DOHH2 (cell line): ENCODE measurements around the gene DENND1B.

Experiments
- H3F3A ChIP-seq: fragments of 200-600 bp; sonication (generic), shearing (Covaris generic); 2 replicates; pipeline ENCODE4 v1.6.0; 2016; ENCODE audit warnings: antibody characterized with exemption, mild to moderate bottlenecking; ENCODE audit not compliant: control insufficient read depth, insufficient read depth
- H3K27ac ChIP-seq: fragments of 200-600 bp; sonication (generic); 2 replicates; pipeline ENCODE4 v1.5.1; 2014; ENCODE audit warnings: low read depth, mild to moderate bottlenecking, low read length, moderate library complexity
- H3K27me3 ChIP-seq: fragments of 200-600 bp; sonication (generic); 2 replicates; pipeline ENCODE4 v1.6.1; 2014; ENCODE audit warnings: mild to moderate bottlenecking, low read length, mixed read lengths; ENCODE audit not compliant: control insufficient read depth
- H3K36me3 ChIP-seq: fragments of 200-600 bp; sonication (generic); 2 replicates; pipeline ENCODE4 v1.6.1; 2014; ENCODE audit warnings: mild to moderate bottlenecking, low read length, moderate library complexity, mixed read lengths; ENCODE audit not compliant: control insufficient read depth
- H3K4me1 ChIP-seq: fragments of 200-600 bp; sonication (generic); 2 replicates; pipeline ENCODE4 v1.6.1; 2014; ENCODE audit warnings: mild to moderate bottlenecking, low read length, mixed read lengths; ENCODE audit not compliant: control insufficient read depth
- H3K4me2 ChIP-seq: fragments of 200-600 bp; sonication (generic); 2 replicates; pipeline ENCODE4 v1.6.0; 2014; ENCODE audit warnings: mild to moderate bottlenecking, low read length, moderate library complexity
- H3K4me3 ChIP-seq: fragments of 200-600 bp; sonication (generic); 2 replicates; pipeline ENCODE4 v1.5.1; 2014; ENCODE audit warnings: mild to moderate bottlenecking, low read length, mixed read lengths
- H3K79me2 ChIP-seq: fragments of 200-600 bp; sonication (generic); 2 replicates; pipeline ENCODE4 v1.6.1; 2014; ENCODE audit warnings: mild to moderate bottlenecking, low read length, mixed read lengths; ENCODE audit not compliant: control insufficient read depth
- H3K9me2 ChIP-seq: fragments of 200-600 bp; sonication (generic); replicated peaks from 2 replicates; pipeline ENCODE4 v1.6.1; 2014; ENCODE audit warnings: mild to moderate bottlenecking, low read length, mixed read lengths; ENCODE audit not compliant: control insufficient read depth
- H3K9me3 ChIP-seq: fragments of 200-600 bp; sonication (generic); 2 replicates; pipeline ENCODE4 v1.6.1; 2014; ENCODE audit warnings: antibody characterized with exemption, low read length, mixed read lengths; ENCODE audit not compliant: control insufficient read depth, insufficient read depth
- H4K20me1 ChIP-seq: fragments of 200-600 bp; sonication (generic); 2 replicates; pipeline ENCODE4 v1.6.0; 2014; ENCODE audit warnings: low read depth, mild to moderate bottlenecking, antibody characterized with exemption, low read length, moderate library complexity; ENCODE audit not compliant: control insufficient read depth, insufficient read depth
- EZH2phosphoT487 ChIP-seq: fragments of 200-600 bp; sonication (generic); IDR thresholded peaks from 2 replicates; pipeline ENCODE4 v1.6.1; 2017; ENCODE audit warnings: borderline replicate concordance, mild to moderate bottlenecking, antibody characterized with exemption, low read length, moderate library complexity, mixed read lengths
- TF ChIP-seq, protein P1 (sequence below): fragments of 200-600 bp; sonication (generic); IDR thresholded peaks from one replicate; pipeline ENCODE4 v1.5.1; 2014; ENCODE audit warnings: antibody characterized with exemption, mild to moderate bottlenecking, low read depth, low read length; ENCODE audit not compliant: poor library complexity, severe bottlenecking

The DENND1B gene, protein sequence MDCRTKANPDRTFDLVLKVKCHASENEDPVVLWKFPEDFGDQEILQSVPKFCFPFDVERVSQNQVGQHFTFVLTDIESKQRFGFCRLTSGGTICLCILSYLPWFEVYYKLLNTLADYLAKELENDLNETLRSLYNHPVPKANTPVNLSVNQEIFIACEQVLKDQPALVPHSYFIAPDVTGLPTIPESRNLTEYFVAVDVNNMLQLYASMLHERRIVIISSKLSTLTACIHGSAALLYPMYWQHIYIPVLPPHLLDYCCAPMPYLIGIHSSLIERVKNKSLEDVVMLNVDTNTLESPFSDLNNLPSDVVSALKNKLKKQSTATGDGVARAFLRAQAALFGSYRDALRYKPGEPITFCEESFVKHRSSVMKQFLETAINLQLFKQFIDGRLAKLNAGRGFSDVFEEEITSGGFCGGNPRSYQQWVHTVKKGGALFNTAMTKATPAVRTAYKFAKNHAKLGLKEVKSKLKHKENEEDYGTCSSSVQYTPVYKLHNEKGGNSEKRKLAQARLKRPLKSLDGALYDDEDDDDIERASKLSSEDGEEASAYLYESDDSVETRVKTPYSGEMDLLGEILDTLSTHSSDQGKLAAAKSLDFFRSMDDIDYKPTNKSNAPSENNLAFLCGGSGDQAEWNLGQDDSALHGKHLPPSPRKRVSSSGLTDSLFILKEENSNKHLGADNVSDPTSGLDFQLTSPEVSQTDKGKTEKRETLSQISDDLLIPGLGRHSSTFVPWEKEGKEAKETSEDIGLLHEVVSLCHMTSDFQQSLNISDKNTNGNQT

DNA sequence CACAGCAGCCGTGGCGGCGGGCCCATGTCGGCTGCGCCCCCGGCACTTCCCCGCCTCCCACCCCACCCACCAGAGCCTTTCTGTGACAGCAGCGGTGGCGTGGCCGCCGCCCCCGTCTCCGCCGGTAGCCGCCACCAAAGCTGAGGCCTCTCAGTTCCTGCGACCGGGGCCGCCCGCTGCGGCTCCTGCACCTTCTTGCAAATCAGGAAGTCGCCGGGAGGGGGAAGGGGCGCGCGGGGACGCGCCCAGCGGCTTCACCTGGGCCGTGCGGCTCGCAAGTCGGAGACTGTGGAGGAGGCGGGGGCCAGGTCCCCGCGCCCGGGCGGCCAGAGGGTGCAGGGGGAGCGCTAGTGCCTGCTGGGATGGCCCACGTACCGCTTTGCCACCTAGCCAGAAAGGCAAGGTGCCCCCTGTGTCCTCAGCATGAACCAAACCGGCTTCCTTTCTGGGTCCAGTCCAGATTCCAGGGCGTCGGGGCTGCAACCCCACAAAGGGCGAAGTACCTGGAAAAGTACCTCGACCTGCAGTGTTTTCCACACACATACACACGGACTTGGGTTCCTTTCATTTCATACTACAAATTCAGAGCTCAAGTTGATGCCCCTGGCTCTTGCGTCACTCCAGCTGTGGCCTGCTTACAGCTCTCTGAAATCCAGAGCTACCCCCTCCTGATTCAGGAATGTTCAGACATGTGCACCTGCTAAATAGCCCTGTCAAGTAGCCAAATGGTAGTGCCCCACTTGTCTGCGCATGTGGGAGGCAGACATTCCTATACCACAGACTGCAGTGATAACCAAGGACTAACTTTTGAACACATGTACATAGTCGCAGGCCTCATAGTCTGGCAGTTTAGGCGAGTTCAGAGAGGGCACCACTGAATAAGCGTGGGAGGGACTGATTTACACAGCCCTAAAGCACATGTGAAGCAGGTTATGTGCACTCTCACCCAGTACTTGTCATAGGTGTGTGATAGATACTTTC lies at the start of gene DENND1B:
Gene DENND1B, minus strand, starts transcription at position 199 of the 981 bp plus-strand sequence. CDS start 325 bp downstream, outside the sequence.
- Histone ChIP-seq H3F3A (peaks cover 16% of the 10 kb centered on the region), H3K79me2 (peaks cover 40% of the 10 kb centered on the region), H3K4me1 (peaks cover 57% of the 10 kb centered on the region), H3K27me3 (no peaks in the 10 kb centered on the region), H3K9me2 (no peaks in the 10 kb centered on the region), H3K27ac (peak within 1 kb of the TSS; percentile 68), H3K4me3 (peak within 1 kb of the TSS; percentile 86), H3K9me3 (no peaks in the 10 kb centered on the region), H3K4me2 (peak within 1 kb of the TSS; percentile 79), H4K20me1 (no peaks in the 10 kb centered on the region), H3K36me3 (peaks cover 11% of the 10 kb centered on the region)
- TF ChIP-seq, protein P1, sequence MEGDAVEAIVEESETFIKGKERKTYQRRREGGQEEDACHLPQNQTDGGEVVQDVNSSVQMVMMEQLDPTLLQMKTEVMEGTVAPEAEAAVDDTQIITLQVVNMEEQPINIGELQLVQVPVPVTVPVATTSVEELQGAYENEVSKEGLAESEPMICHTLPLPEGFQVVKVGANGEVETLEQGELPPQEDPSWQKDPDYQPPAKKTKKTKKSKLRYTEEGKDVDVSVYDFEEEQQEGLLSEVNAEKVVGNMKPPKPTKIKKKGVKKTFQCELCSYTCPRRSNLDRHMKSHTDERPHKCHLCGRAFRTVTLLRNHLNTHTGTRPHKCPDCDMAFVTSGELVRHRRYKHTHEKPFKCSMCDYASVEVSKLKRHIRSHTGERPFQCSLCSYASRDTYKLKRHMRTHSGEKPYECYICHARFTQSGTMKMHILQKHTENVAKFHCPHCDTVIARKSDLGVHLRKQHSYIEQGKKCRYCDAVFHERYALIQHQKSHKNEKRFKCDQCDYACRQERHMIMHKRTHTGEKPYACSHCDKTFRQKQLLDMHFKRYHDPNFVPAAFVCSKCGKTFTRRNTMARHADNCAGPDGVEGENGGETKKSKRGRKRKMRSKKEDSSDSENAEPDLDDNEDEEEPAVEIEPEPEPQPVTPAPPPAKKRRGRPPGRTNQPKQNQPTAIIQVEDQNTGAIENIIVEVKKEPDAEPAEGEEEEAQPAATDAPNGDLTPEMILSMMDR = no peak
- TF ChIP-seq EZH2phosphoT487 = no peak

DNA sequence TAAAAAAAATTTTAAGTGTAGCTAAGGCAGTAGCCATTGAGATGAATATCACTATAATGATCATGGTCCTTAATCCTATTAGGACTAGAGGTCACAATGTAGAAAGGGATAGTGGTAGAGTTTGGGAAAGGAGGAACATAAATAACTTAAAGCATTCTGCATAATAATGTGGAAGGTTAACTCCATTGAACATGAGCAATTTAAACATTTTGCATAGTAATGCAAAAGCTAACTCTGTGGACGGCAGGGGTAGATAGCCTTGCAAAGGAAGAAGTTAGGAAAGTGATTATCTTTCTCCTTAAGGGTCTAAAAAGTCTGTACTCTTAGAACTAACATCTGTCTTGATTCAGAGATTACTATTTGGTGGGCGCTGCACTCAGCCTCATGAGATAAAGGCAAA lies 39.0 kb upstream of the DENND1B start:
- no peaks in the 10 kb centered on the region for H3K9me3 ChIP-seq
- H3K4me3 ChIP-seq = no peak overlapping the region
- no peaks in the 10 kb centered on the region for H3F3A ChIP-seq
- TF ChIP-seq, protein P1 = no peak
- no peak for TF ChIP-seq EZH2phosphoT487
- no peaks in the 10 kb centered on the region for H4K20me1 ChIP-seq
- no peaks in the 10 kb centered on the region for H3K27me3 ChIP-seq
- H3K36me3 ChIP-seq = no peaks in the 10 kb centered on the region
- H3K27ac ChIP-seq = no peak overlapping the region
- H3K79me2 ChIP-seq = no peaks in the 10 kb centered on the region
- H3K4me2 ChIP-seq = no peak overlapping the region
- no peaks in the 10 kb centered on the region for H3K9me2 ChIP-seq
- no peaks in the 10 kb centered on the region for H3K4me1 ChIP-seq

DNA sequence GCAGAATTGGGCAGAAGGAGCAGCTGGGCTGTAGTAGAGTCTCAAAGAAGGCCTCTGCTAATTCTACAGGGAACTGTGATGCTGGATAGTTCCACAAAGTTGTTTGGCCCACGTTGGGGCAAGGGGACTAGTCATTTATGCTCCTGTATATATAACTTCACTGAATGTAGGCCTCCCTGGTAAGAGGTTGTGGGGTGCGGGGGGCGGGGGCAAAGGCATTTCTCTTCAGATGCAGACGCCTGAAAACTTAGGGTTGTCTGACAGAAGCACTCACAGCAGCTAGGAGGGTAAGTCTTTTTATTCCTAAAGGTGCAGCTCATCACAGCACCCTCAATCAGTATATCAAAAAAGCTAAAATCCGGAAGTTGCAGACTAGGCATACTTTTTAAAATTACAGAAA lies 38.5 kb upstream of the DENND1B start:
- TF ChIP-seq, protein P1 = no peak
- TF ChIP-seq EZH2phosphoT487 = no peak
- no peak overlapping the region for H3K4me2 ChIP-seq
- H3K27me3 ChIP-seq = no peaks in the 10 kb centered on the region
- no peak overlapping the region for H3K27ac ChIP-seq
- H3K9me2 ChIP-seq = no peaks in the 10 kb centered on the region
- H3K4me1 ChIP-seq = no peaks in the 10 kb centered on the region
- H3K79me2 ChIP-seq = no peaks in the 10 kb centered on the region
- H3F3A ChIP-seq = no peaks in the 10 kb centered on the region
- H3K36me3 ChIP-seq = no peaks in the 10 kb centered on the region
- no peak overlapping the region for H3K4me3 ChIP-seq
- no peaks in the 10 kb centered on the region for H3K9me3 ChIP-seq
- H4K20me1 ChIP-seq = no peaks in the 10 kb centered on the region
